Measurements from ENCODE around the gene HSBP1L1.

The HSBP1L1 gene

GRCh38 chr18:79964330-79965118, at the start of gene HSBP1L1:
HSBP1L1 (plus strand) TSS chr18:79964643; CDS start chr18:79964736, 93 bp downstream.
- DNase-seq: peak; percentile 80

DNA sequence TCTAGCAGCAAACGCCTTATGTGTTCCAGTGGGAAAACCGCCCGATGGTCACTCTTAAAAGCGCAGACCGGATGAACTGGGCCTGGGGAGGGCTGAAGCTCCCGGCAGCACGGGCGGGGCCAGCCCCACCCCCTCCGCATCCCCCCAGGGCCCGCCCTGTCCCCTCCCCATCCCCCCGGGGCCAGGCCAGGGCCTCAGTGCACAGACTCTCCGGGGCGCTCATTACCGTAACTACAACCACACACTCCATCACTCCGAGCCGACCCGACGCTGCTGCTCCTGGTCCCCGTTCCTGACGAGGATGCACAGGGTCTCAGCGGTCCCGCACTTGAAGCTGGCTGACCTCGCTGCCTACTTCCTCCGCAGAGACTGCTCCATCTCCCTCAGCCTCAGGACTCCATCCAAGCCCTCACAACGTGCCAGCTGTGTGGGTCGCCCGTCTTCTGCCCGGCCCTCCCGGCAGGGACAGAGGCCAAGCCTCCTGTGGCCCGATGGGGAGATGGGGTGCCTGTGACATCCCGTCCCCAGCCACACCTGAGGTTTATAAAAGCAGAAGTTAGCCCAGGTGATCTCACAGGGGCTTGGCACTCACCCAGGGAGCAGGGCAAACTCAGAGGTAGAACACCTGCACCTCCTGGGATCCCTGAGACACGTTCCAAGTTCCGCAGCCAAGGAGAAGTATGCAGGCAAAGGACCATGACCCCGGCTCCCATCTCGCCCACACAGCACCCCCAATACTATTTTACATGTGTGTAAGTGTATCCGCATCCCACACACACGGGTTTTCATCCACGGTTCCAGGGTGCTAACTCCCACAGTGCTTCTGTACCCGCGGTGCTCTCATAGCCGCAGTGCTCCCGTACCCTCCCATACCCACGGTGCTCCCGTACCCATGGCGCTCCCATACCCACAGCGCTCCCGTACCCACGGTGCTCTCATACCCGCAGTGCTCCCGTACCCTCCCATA, 49.0 kb upstream of the HSBP1L1 start:
- DNase-seq: no peak

GRCh38 chr18:79916128-79916494, 48.3 kb upstream of the HSBP1L1 start:
- no peak for DNase-seq

DNA sequence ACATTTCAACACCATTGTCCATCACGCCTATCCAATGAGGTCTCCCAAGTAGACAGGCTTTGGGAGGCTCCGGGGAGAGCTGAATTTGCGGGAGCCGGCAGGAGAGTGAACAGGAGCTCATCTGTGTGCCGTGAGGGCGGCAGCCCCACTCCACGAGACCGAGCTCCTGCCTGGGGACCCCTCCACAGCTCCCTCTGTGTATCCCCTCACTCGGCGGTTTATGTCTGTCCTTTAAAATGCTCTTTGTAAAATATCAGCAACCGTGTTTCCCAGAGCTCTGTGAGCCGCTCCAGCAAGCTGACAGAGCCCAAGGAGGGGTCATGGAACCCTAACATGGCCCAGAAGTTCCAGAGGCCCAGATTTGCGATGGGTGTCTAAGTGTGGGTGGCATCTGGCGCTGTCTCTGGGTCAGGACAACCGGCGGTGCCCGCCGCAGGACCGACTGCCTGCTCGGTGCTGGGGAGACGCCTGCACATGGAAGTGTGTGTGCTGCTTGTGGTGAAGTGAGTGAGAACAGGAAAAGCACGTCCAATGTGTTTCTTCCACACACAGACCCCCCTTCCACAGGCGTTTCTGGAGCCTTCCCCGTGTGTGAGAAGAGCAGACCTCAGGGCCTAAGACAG, 47.8 kb upstream of the HSBP1L1 start:
- no peak for DNase-seq

DNA sequence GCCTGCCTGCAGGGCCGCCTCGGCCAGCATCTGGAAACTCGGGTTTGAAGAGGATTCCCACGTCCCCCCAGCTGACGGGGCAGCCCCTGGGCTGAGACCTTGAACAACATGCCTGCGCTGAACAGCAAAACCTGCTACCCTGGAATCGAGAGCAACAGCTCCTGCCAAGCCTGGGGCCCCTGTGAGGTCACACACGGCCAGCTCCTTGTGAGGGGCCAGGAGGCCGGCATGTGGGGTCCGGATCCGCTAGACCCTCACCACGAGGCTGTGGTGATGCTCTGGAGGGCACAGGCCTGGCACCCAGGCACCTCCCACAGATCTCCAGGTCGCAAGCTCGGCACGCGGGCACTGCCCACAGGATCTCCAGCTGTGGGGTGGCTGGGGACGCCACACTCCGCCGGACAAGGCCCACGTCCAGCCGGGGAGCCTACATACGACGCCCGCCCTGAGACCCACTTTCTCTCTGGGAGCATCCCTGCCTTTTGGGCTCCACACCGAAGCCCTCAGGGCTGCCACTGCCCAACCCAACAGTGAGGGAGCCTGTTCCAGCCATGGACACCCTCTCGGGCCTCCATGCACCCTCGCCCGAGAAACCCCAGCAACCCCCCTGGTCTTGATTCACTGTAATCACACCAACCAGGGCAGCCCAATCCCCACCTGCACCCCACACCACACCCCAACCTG, 47.1 kb upstream of the HSBP1L1 start:
- no peak for DNase-seq

DNA sequence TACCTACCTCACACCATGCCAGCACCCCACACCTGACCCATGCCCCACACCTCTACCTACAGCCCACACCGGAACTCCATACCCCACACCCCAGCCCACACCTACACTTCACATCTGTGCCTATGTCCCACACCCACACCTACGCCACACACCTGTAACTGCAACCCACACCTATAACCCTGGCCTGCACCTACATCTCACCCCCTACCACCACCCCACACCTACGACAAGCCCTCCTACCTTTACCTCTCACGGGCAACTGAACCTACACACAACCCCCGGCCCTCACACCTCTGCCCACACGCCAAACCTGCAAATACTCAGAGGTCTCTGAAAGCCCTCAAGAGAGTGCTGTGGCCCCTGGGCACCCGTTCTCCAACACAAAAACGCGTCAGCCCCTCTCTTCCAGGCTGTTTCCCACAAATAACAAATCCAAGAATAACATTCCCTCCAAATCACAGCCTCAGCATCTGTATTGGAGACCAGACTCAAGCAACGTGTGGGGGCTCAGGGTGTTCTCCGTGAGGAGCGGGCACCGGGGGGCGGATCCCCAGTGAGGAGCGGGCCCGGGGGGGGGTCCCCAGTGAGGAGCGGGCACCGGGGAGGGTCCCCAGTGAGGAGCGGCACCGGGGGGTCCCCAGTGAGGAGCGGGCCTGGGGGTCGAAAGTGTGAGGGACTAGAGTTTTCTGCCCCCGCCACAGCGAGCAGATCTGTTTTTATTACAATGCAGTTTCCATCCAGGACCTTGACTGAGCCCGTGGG, 46.4 kb upstream of the HSBP1L1 start:
- no peak for DNase-seq

- DNase-seq: no peak
Measured at GRCh38 chr18:79918615-79919011, 45.8 kb upstream of the HSBP1L1 start.

DNA sequence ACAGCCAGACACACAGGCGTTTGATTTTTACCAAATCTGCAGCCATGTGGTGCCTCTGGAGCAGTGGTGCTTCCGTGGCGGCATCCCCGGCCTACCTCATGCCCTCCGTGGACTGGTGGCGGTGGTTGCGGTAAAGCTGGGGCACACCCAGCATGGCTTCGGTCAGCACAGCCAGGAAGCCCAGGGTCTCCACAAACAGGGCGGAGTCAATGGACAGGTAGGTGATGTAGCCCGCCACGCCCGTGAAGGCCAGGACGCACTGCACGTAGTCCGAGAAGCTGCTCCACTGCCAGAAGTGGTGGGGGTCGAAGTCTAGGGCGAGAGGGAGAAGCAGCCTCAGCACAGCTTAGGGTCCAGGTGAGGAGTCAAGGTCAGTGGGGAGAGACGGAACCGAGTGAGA, 45.4 kb upstream of the HSBP1L1 start:
- DNase-seq: no peak

DNA sequence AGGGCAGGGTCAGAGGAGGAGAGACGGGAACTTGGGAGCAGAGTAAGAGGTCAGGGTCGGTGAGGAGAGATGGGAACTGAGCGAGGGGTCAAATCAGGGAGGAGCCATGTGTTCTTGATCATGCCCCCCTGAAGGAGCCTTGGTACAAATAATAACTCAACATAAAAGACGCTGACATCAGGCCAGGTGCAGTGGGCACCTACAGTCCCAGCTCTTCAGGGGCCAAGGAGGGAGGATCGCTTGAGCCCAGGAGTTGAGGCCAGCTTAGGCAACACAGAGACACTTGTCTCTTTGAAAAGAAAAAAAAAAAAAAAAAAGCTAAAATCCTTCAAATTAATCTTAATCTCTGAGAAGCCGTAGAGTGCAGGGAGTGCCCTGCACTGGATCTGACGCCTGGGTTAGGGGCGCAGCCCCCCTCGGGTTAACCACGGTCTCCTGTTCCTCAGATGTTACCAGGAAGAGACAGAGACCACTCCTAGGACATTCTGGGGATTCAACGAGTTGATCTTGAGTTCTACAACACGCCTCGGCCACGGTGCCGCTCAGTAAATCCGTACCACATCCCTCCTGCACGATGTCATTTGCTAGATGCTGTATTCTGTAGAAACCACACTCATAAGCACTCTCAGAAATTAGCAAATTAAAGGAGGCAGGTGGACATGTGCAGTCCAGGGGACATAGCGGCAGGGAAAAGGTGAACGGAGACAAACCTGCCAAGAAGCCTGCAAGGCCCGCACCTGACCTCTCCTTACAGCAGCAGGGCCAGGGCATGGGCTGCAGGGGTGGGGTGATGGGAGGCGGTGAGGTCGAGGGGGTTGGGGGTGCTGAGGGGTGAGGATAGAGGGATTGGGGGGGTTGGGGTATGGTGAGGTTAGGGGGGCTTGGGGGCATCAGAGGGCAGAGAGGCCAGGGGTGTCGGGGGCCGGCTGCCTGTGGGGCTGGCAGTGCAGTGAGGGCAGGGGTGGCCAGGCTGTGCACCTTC, 42.2 kb upstream of the HSBP1L1 start:
- no peak for DNase-seq

DNA sequence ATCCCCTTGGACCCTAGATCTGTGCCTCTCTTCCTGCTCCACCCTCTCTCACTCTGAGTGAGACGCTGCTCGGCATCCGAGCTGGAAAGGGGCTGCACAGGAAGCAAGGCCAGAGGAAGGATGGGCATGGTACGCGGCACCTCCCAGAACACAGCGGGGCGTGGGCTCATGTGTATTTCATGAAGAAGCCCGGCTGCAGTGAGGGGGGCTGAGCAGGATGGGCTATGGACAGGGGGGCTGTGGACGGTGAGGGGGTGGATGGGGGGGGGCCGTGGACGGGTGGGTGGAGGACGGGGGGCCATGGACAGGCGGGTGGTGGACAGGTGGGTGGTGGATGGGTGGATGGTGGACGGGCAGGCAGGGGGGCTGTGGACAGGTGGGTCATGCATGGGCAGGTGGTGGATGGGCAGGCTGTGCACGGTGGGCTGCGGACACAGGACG, 41.5 kb upstream of the HSBP1L1 start:
- no peak for DNase-seq

GRCh38 chr18:79923896-79924585, 40.4 kb upstream of the HSBP1L1 start:
- DNase-seq: no peak

DNA sequence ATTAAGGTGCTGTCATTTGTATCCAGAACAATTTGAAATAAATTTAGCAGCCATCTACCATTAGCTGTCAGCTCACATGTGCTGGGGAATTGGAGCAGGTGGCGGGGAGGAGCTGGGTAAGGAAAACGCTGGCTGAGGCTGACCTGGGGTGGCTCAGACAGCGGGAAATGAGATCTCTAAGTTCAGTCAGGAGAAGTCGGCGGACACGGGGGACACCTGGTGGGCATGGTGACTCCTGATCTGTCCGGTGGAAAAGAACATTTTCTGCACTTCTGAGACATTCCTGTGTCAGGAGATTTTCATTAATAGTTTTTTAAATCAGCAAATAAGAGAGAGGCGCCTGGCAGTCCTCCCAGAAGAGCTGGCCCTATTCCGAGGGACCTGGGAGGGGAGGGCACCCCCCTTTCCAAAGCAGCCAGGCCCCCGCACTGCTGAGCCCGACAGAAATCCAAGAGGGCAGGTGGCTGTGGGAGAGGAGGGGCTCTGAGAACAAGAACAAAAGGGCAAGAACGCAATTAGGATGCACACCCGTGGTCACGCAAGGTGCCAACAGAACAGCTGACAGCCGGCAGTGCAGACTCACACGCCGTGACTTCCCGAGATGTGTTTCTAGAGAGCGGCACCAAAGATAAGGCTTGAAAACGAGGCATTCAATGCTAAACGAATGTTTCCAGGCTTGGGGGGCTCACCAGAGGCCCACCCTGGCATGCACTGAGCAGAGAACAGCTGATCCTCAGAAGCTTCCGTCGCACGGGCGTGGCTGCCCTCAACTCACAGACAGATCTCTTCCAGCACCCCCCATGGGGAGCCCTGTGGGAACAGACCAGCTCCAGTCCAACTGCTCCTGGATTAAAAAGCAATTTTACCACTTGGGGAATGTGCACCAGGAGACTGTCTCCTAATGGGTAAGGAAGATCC, 39.4 kb upstream of the HSBP1L1 start:
- DNase-seq: no peak

GRCh38 chr18:79926306-79926705, 38.1 kb upstream of the HSBP1L1 start:
- no peak for DNase-seq

GRCh38 chr18:79926715-79927606, 37.5 kb upstream of the HSBP1L1 start:
- DNase-seq: no peak

- DNase-seq: no peak
Measured at GRCh38 chr18:79927607-79928562, 36.6 kb upstream of the HSBP1L1 start.

DNA sequence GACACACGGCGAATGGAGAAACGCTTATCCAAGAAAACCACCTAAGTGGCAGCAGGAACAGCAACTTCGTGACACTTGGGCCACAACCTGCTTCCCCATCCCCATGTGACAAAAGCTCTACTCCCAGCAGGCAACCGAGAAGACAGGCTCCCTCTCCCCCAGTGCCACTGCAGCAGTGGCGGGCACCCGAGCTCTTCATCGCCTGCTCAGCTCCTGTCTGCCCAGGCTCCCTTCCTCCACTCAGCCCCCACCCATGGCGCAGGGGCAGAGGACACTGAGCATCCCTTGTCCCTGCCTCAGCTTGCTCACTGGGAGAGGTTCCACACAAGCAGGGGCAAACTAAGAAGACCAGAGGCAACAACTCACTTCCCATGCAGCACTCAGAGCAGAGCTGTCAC, 35.9 kb upstream of the HSBP1L1 start:
- DNase-seq: no peak

Data from CD4-positive, alpha-beta T cell treated with Interleukin-6 for 4 hours (primary cell).